WERI-Rb-1 (cell line): ENCODE data around the gene ELAVL1.

ENCODE experiments used
- DNase-seq: peaks from one replicate; pipeline ENCODE4 v3.0.0-alpha.2; 2020
- H3K27ac ChIP-seq: fragments of 250-450 bp; sonication (Bioruptor Pico); 2 replicates; pipeline ENCODE4 v1.5.1; 2020; ENCODE audit warnings: mild to moderate bottlenecking, moderate library complexity
- H3K27me3 ChIP-seq: fragments of 250-450 bp; sonication (Bioruptor Pico); 2 replicates; pipeline ENCODE4 v1.5.1; 2021; ENCODE audit warnings: mild to moderate bottlenecking, low read depth, moderate library complexity; ENCODE audit not compliant: insufficient read depth, severe bottlenecking
- H3K36me3 ChIP-seq: fragments of 250-450 bp; sonication (Bioruptor Pico); 2 replicates; pipeline ENCODE4 v1.5.1; 2020; ENCODE audit warnings: mild to moderate bottlenecking, moderate library complexity
- H3K4me3 ChIP-seq: 2 replicates; pipeline ENCODE4 v1.5.1; 2011; ENCODE audit warnings: low read depth, mild to moderate bottlenecking, control low read depth, low read length
- H3K9me3 ChIP-seq: fragments of 250-450 bp; sonication (Bioruptor Pico); 2 replicates; pipeline ENCODE4 v1.5.1; 2021; ENCODE audit warnings: mild to moderate bottlenecking, moderate library complexity; ENCODE audit not compliant: severe bottlenecking
- CTCF ChIP-seq: IDR thresholded peaks from 2 replicates; pipeline ENCODE4 v1.5.1; 2011; ENCODE audit warnings: low read depth, mild to moderate bottlenecking, control low read depth, inconsistent platforms, low read length

ELAVL1 gene

GRCh38 chr19:7982103-7982502 lies 23.3 kb downstream of the ELAVL1 start:
- Histone ChIP-seq H3K27me3 (no peaks in the 10 kb centered on the region), H3K36me3 (peaks cover 88% of the 10 kb centered on the region), H3K27ac (peak overlapping the region; percentile 41; the same call in 1 of the 2 replicates), H3K4me3 (no peak overlapping the region), H3K9me3 (no peaks in the 10 kb centered on the region)
- peak; percentile 59 for DNase-seq
- TF ChIP-seq CTCF = peak; percentile 48

GRCh38 chr19:7981661-7982060 lies 23.8 kb downstream of the ELAVL1 start:
- H3K27ac ChIP-seq = peak overlapping the region; percentile 41; the same call in 1 of the 2 replicates
- no peaks in the 10 kb centered on the region for H3K9me3 ChIP-seq
- DNase-seq = no peak
- no peak overlapping the region for H3K4me3 ChIP-seq
- no peaks in the 10 kb centered on the region for H3K27me3 ChIP-seq
- no peak for TF ChIP-seq CTCF
- H3K36me3 ChIP-seq = peaks cover 91% of the 10 kb centered on the region

- Histone ChIP-seq H3K4me3 (no peak overlapping the region), H3K36me3 (peaks cover 90% of the 10 kb centered on the region), H3K27me3 (no peaks in the 10 kb centered on the region), H3K9me3 (no peaks in the 10 kb centered on the region), H3K27ac (no peak overlapping the region; the same call in 1 of the 2 replicates)
- no peak for DNase-seq
- TF ChIP-seq CTCF = no peak
These were observed 24.2 kb downstream of the ELAVL1 start for GRCh38 chr19:7981199-7981598.

GRCh38 chr19:7980635-7981121 lies 24.8 kb downstream of the ELAVL1 start:
- DNase-seq = no peak
- no peak for TF ChIP-seq CTCF
- Histone ChIP-seq H3K27me3 (no peaks in the 10 kb centered on the region), H3K9me3 (no peaks in the 10 kb centered on the region), H3K4me3 (no peak overlapping the region), H3K27ac (no peak overlapping the region), H3K36me3 (peaks cover 87% of the 10 kb centered on the region)

- H3K36me3 ChIP-seq = peaks cover 89% of the 10 kb centered on the region
- no peak overlapping the region for H3K4me3 ChIP-seq
- no peaks in the 10 kb centered on the region for H3K27me3 ChIP-seq
- DNase-seq = no peak
- TF ChIP-seq CTCF = no peak
- no peaks in the 10 kb centered on the region for H3K9me3 ChIP-seq
- H3K27ac ChIP-seq = no peak overlapping the region
These were observed 25.3 kb downstream of the ELAVL1 start for GRCh38 chr19:7980168-7980567.

- Histone ChIP-seq H3K4me3 (no peak overlapping the region), H3K36me3 (peaks cover 89% of the 10 kb centered on the region), H3K27ac (no peak overlapping the region), H3K9me3 (no peaks in the 10 kb centered on the region), H3K27me3 (no peaks in the 10 kb centered on the region)
- TF ChIP-seq CTCF = no peak
- no peak for DNase-seq
These were observed 25.9 kb downstream of the ELAVL1 start for GRCh38 chr19:7979559-7979958.
